GM10266 (cell line): ENCODE measurements around the gene ARMC9.
"Not testable (repeated sequence)": the region's sequence is repeated elsewhere in the genome, so short reads cannot be mapped to it uniquely, and the experiment has no call there.

Source experiments
- DNase-seq: peaks from one replicate; pipeline ENCODE4 v3.0.0; 2012; ENCODE audit errors: extremely low spot score
- CTCF ChIP-seq: IDR thresholded peaks from 2 replicates; pipeline ENCODE4 v1.5.1; 2012; ENCODE audit warnings: mild to moderate bottlenecking, low read depth; ENCODE audit not compliant: control insufficient read depth, insufficient read depth; ENCODE audit errors: missing control alignments

ARMC9 gene

GRCh38 chr2:231189571-231190495 lies 8.6 kb upstream of the ARMC9 start:
- DNase-seq, result no peak
- TF ChIP-seq CTCF, result no peak

- TF ChIP-seq CTCF, result no peak
- no peak for DNase-seq
These were observed 7.8 kb upstream of the ARMC9 start for GRCh38 chr2:231190531-231191197.

- peak; percentile 40 for TF ChIP-seq CTCF
- peak; percentile 53 for DNase-seq
These were observed 6.2 kb upstream of the ARMC9 start for GRCh38 chr2:231191896-231192872.

GRCh38 chr2:231193216-231193615 lies 5.2 kb upstream of the ARMC9 start:
- DNase-seq, result no peak
- no peak for TF ChIP-seq CTCF

GRCh38 chr2:231196592-231196991 lies 1.8 kb upstream of the ARMC9 start:
- DNase-seq, result no peak
- no peak for TF ChIP-seq CTCF

- not testable (repeated sequence) for DNase-seq
These were observed 1.2 kb upstream of the ARMC9 start for GRCh38 chr2:231197196-231197595.

GRCh38 chr2:231197706-231198290 lies 633 bp upstream of the ARMC9 start:
- TF ChIP-seq CTCF, result no peak
- no peak for DNase-seq
